Hematopoietic multipotent progenitor cell (in vitro differentiated cells): Measurements from ENCODE around the gene SLC47A2. TPM values are rescaled to one million over a fixed set of nuclear protein-coding genes. Genes with fewer than 3 reads are reported as not detected.

Experiments
- DNase-seq, 3 donors: peaks; one replicate each; pipeline ENCODE4 v3.0.0-alpha.2; 2011 to 2015; ENCODE audit warnings: low read depth in 2 of 3, low spot score in 2 of 3
- total RNA-seq: library from RNA; depleted of rRNA; stranded (reverse); fragments of >200 nt; gene quantifications from one replicate; pipeline ENCODE4 v1.2.3, GENCODE V29; 2012

The SLC47A2 gene
- total RNA-seq, 1 donor = not detected

GRCh38 chr17:19747829-19748806, 31.7 kb upstream of the SLC47A2 start, which contains the start of gene ALDH3A1:
TSS of gene ALDH3A1 (minus strand) at chr17:19748298. CDS start at chr17:19745129, 3,169 bp downstream.
- DNase-seq = no peak

- DNase-seq = no peak
Measured at GRCh38 chr17:19747159-19747719, 30.9 kb upstream of the SLC47A2 start.

- DNase-seq = no peak
Measured at GRCh38 chr17:19746517-19746916, 30.1 kb upstream of the SLC47A2 start.

GRCh38 chr17:19744922-19745757, 28.8 kb upstream of the SLC47A2 start:
- peak; percentile 70 to 88 (median 83) for DNase-seq

GRCh38 chr17:19744492-19744891, 28.1 kb upstream of the SLC47A2 start:
- DNase-seq = no peak

GRCh38 chr17:19743101-19744100, 27.0 kb upstream of the SLC47A2 start:
- no peak for DNase-seq

- DNase-seq = no peak
Measured at GRCh38 chr17:19742495-19742894, 26.1 kb upstream of the SLC47A2 start.

GRCh38 chr17:19741832-19742457, 25.6 kb upstream of the SLC47A2 start:
- DNase-seq = no peak

GRCh38 chr17:19740933-19741332, 24.5 kb upstream of the SLC47A2 start:
- DNase-seq = no peak

GRCh38 chr17:19739241-19740201, 23.1 kb upstream of the SLC47A2 start:
- no peak for DNase-seq

GRCh38 chr17:19738757-19739156, 22.4 kb upstream of the SLC47A2 start:
- DNase-seq = no peak

- DNase-seq = no peak
Measured at GRCh38 chr17:19738073-19738449, 21.7 kb upstream of the SLC47A2 start.

GRCh38 chr17:19737305-19738072, 21.1 kb upstream of the SLC47A2 start:
- no peak for DNase-seq

- no peak for DNase-seq
Measured at GRCh38 chr17:19736071-19736470, 19.7 kb upstream of the SLC47A2 start.

- DNase-seq = no peak
Measured at GRCh38 chr17:19733953-19734526, 17.7 kb upstream of the SLC47A2 start.

GRCh38 chr17:19731626-19732025, 15.2 kb upstream of the SLC47A2 start:
- DNase-seq = no peak

GRCh38 chr17:19730843-19731242, 14.5 kb upstream of the SLC47A2 start:
- no peak for DNase-seq
